Spleen (tissue), 7 donors: ENCODE results near the gene ALX4.

Source experiments
- POLR2A ChIP-seq, 3 donors: fragments of 450-650 bp; IDR thresholded peaks; one replicate each; pipeline ENCODE4 v1.5.1; 2017; ENCODE audit warnings: antibody characterized with exemption in 3 of 3, mild to moderate bottlenecking in 1 of 3
- TF ChIP-seq, protein P1 (sequence below), 11 experiments: fragments of 200-600 bp in 7 of 11; fragments of 450-650 bp in 4 of 11; sonication (generic) in 4 of 11; IDR thresholded peaks in 8 of 11; conservative IDR thresholded peaks in 3 of 11; 1 replicate in 7 of 11; 2 replicates in 4 of 11; pipeline versions ENCODE4 v1.4.0 to v1.8.0; 2016 to 2021; ENCODE audit warnings: antibody characterized with exemption in 11 of 11, inconsistent platforms in 4 of 11, mild to moderate bottlenecking in 1 of 11
- donor health status: DM: no; HTN: no; CAD: no; lungs with moderate emphysema.
- donor health status: DM: no; HTN: no; CAD: no.
- donor health status: DM: no; HTN: no; CAD: no.

DNA sequence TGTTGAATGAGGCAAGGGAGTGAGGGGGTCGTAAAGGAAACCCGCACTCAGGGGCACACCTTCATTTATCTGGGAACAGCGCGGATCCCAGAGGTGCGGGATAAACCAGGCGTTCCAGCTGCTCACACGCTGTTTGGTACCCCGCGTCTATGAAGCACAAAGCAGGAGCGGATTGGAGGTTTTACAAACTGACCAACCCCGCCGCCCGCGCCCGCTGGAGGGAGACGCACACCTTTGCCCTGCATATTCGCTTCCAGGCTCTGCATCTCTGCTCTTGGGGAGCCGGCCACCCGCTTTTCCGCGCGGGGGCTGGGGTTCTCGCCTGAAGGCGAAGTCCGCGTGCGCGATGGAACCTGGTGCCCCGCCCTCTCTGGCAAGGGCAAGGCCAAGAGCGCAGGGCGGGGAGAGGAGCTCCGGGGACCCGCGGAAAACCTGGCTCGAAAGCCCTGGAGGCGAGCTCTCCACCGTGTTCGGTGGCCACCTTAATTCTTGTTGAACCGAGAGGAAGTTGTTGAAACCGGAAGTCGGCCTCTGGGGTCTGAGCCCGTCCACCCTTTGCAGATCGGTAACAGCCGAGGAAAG lies 6.8 kb upstream of the ALX4 start:
- TF ChIP-seq POLR2A (IDR thresholded peaks at IDR 0.05): no peak
- TF ChIP-seq, protein P1, sequence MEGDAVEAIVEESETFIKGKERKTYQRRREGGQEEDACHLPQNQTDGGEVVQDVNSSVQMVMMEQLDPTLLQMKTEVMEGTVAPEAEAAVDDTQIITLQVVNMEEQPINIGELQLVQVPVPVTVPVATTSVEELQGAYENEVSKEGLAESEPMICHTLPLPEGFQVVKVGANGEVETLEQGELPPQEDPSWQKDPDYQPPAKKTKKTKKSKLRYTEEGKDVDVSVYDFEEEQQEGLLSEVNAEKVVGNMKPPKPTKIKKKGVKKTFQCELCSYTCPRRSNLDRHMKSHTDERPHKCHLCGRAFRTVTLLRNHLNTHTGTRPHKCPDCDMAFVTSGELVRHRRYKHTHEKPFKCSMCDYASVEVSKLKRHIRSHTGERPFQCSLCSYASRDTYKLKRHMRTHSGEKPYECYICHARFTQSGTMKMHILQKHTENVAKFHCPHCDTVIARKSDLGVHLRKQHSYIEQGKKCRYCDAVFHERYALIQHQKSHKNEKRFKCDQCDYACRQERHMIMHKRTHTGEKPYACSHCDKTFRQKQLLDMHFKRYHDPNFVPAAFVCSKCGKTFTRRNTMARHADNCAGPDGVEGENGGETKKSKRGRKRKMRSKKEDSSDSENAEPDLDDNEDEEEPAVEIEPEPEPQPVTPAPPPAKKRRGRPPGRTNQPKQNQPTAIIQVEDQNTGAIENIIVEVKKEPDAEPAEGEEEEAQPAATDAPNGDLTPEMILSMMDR (IDR thresholded peaks at IDR 0.05 in 8 of 11, conservative IDR thresholded peaks at IDR 0.05 in 3 of 11): no peak
